ENCODE data around the gene KIRREL3.

The KIRREL3 gene

GRCh38 chr11:126456783-126457542 lies 543.6 kb downstream of the KIRREL3 start:
- DNase-seq = no peak

DNA sequence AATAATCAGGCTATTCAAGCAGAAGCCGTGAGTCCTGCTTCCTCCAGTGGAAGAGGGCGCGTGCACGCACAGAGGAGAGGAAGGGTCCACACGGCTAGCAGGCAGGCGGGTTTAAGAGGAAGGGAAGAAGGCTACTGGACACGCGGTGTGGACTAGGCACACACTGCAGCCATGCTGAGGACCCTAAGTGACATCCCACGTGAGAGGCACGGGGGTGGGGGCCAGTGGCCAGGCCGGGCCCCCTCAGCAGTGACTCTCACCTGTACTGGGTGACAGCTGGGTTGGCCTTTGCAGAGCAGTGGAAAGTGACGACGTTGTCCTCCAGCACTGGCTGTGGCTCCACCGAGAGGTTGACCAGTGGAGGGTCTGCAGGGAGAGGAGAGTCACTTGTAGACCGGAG lies 544.5 kb downstream of the KIRREL3 start:
- DNase-seq = no peak

GRCh38 chr11:126452241-126453101 lies 548.1 kb downstream of the KIRREL3 start:
- DNase-seq = no peak

GRCh38 chr11:126451211-126451802 lies 549.3 kb downstream of the KIRREL3 start:
- no peak for DNase-seq

- no peak for DNase-seq
Observed at GRCh38 chr11:126450806-126451205, 549.8 kb downstream of the KIRREL3 start.

DNA sequence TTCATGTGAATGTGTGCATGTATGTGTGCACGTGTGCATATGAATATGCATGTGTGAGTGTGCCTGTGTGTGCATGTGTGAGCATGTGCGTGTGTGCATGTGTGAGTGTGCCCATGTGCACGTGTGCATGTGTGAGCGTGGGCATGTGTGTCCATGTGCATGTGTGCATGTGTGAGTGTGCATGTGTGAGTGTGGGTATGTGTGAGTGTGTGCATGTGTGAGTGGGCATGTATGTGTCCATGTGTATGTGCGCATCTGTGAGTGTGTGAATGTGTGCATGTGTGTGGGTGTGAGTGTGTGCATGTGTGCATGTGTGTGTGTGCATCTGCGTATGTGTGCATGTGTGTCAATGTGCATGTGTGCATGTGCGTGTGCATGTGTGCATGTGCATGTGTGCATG lies 550.4 kb downstream of the KIRREL3 start:
- DNase-seq = no peak

- no peak for DNase-seq
Observed at GRCh38 chr11:126446581-126446980, 554.0 kb downstream of the KIRREL3 start.

DNA sequence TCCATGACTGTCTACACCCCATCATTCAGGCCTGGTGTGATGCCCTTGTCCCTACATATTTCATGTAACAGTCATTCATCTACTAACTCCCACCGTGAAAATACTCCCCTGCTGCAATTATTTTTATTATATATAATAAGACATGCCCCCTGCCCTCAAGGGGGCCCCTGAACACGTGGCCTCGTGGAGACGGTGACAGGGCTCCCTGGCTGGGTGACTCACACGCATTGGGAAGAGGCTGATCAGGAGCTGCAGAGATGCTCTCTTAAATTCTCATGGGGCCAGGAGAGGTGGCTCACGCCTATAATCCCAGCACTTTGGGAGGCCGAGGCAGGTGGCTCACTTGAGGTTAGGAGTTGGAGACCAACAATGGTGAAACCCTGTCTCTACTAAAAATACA lies 556.5 kb downstream of the KIRREL3 start:
- no peak for DNase-seq

DNA sequence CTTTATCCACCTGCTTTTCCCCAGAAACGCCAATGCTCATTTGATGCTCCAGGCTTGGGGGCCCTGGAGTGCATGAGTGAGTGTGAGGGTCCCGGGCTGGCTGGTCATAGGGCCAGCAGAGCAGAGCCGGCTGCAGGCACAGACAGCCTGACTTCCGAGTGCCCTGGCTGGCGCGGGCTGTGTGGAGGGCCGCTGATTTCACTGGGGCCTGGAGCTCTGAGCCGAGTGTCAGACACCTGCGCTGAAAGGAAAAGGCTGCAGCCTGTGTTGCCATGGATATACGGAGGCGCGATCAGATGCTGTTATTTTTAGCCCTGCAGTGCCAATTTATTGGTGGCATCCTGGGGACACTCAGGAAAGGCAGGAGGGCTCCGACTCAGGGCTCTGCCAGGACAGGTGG lies 557.5 kb downstream of the KIRREL3 start:
- no peak for DNase-seq

DNA sequence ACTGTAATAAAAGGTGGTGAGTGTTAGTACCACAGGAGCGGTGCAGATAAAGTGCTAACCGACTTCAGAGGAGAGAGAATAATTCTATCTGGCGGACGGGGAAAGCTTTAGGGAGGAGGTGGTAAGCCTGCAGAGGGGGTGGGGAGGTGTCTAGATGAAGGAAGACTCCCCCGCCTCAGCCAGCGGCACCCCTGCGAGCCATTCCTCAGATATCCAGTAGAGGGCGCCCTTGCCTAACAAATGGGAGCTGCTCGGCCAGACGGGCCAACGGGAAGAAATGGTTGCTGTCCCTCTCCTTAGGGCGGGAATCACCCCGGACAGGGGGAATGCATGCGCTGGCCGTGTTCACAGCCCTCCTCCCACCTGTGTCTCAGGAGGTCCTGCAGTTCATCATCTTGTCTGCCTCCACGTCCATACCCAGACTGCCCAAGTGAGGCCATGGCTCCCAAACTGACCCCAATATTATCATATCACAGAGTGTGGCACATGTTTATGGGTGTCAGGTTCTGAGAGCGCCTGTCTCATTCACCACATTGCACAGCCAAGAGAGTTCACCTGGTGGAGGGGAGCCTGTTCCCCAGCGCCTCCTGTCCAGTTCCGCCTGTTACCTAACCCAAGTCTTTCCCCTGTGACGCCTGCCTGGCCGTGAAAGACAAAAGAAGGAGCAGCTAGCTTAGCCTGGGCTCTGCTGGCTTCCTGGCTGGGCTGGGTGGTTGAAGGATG lies 559.6 kb downstream of the KIRREL3 start:
- DNase-seq = peak; percentile 79 to 83

GRCh38 chr11:126440276-126440675 lies 560.3 kb downstream of the KIRREL3 start:
- DNase-seq = no peak

DNA sequence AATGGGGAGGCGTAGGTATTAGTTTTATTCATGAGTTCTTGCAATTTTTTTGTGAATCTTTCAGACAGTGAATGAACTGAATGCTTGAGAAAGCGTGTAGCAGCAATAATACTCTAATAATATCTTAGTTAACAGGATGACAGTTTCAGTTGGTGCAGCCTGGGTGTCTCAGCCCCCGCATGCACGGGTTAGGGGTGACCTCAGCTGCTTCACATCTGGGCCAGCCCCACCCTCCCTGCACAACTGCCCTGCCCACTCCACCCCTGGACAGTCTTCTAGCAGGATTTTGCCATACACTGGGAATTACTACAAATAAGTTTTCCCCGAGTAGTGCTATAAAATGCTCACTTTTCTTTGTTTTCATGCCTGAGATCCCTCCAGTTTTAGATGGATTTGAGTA lies 561.9 kb downstream of the KIRREL3 start:
- no peak for DNase-seq

DNA sequence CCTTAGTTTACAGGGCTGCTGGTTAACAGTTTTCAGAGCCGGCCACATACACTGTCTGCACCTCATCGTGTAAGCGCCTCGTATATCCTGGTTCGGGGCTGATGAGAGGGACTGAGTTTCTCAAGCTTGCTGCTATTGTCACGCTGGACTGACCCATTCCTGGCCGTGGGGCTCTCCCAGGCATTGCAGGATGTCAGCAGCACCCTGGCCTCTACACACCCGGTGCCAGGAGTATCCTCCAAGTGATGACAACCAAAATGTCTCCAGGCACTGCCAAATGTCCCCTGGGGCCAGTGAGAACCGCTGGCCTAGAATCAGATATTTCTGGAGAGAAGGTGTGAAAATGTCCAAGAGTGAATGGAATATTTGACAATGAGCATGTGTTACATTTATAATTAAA lies 562.3 kb downstream of the KIRREL3 start:
- no peak for DNase-seq

- no peak for DNase-seq
Observed at GRCh38 chr11:126437731-126438130, 562.8 kb downstream of the KIRREL3 start.

- no peak for DNase-seq
Observed at GRCh38 chr11:126436209-126436755, 564.3 kb downstream of the KIRREL3 start.

GRCh38 chr11:126434950-126435335 lies 565.6 kb downstream of the KIRREL3 start:
- DNase-seq = no peak

DNA sequence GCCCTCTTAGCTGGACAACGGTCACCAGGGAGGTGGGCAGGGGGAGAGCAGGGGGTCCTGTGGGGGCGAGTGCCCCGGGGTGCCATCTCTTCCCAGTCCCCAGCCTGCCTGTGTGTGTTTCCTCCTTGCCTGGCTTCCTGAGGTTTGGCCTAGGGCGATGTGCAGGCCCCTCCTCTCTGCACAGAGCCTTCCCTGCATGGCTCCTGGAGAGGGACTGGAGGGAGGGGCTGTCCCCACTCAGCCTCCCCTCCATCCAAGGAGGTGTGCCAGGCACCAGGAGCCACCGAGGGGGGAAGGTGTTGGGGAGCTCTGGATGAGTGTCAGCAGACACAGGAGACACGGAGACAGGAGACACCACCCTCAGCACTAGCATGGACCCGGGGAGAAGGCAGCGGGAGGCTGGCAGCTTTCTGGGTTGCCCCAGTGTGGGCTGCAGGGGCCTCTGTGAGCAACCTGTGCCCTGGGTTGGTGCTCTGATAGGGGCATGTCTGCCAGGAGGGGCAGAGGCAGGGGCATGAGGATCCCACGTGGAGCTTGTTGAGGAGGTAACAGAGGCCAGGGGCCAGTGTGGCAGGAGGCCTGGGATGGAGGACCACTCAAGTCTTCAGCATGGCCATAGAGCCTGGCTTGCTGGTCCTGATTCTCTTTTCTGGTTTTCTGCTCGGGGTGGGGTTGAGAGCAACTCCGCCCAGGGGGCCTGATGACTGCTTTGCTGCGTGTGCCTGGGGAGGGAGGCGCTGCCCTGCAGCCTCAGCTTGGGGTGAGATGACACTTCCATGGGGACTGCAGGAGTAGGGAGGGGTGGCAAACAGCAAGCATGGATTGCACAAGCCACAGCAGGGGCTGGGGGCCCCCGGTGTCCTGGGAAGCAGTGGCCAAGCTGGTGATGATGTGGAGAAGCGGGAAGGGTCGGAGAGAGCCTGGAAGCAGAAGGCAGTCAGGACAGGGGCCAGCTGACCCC lies 566.3 kb downstream of the KIRREL3 start:
- DNase-seq = no peak

DNA sequence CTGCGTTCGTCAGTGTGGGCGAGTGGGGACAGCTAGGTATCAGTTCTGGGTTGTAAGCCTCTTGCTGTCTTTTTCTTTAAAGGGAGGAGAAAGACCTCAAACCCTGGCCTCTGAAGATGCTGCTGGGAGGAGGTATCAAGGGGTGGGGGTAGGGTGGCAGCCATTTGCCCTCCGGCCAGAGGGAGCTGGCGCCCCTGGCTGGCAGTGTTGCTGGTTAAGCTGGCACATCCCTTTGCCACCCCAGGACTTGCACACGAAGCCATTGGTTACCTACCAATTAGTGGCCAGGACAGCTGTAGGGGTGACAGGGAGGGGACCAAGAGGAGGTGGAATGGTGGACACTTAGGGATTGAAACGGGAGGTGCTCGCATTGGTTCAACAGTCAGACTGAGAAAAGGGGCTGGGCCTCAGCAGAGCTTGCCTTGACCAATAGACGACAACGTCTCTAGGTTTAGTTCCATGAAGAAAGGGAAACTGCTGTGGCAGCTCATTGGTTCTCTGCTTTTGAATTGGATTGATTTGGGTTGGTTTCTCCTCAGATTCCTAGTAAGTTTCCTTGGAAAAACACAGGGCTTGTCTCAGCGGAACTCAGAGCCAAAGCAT lies 567.2 kb downstream of the KIRREL3 start:
- no peak for DNase-seq

DNA sequence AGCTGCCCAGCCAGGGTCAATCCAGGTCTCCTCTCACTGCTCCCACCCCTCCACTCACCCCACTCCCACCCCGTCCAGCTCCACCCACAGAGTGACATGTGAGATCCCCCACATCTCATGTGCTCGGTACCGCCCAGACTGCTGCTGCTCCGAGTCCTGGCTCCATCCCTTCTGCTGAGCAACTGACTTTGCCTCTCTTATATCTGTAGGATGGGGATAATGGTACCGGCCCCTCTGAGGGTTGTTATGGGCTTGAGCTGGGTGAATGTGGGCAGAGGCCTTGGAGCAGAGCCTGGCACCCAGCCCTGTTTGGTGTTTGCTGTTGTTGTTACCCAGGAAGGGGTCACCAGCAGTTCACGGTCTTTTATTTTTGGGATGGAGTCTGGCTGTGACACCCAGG lies 568.0 kb downstream of the KIRREL3 start:
- no peak for DNase-seq

DNA sequence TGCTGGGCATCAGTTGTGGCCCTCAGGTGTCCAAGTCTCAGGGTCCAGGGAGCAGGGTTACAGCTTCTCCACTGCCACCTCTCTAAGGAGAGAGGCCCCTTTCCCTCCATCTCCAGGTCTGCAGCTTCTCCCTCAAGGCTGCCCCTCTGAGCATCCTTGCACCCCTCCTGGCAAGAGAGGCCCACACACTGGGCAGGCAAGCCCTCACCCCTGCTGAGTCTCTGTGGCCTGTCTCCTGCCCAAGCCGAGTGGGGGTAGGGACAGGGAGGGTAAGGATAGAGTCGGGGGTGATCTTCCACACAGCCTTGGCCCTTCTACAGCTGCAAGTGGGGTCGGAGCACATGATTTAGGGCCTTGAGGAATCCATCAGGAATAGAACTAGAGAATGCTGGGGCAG lies 568.5 kb downstream of the KIRREL3 start:
- DNase-seq = no peak

DNA sequence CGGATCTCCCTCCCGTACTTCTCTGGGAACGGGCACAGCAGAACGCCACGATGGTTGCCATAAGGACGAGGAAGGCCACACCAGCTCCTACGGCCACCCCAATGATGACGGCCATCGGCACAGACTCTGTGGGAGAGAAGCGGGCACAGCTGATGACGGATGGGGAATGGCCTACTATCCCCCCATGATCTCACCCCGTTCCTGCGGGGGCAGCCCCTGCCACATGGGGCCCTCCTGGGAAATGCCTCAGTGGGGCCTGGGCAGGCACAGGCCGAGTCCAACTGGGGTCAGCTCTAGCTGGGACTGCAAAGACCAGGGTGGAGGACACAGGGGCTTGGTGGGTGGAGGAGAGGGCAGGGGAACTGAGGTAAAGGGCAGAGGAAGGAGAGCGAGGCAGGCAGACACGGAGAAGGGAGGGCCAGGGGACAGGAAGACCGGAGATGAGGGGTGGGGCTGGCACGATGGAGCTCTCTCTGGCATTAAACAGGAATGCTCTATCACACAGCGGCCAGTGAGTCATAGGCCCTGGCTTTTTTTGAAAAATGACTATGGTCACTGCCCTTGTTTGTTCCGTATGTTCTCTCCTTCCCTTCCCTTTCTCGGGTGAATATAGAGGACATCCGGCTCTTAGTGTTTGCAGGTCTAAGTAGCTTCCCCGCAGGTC lies 569.0 kb downstream of the KIRREL3 start:
- DNase-seq = no peak
